Sciatic nerve (tissue), 2 donors: Measurements from ENCODE around the gene UBXN1. TPM values are rescaled to one million over a fixed set of nuclear protein-coding genes. Genes with fewer than 3 reads are reported as not detected.
A peak's percentile ranks its signal among the peaks of the same experiment; 100 is the strongest.

Experiments used
- ATAC-seq: fragments of 200-7000 bp; cut with Tn5 transposase; one replicate; pipeline ENCODE4 v1.9.1; 2020; ENCODE audit warnings: mild to moderate bottlenecking, moderate library complexity
- DNase-seq: peaks from one replicate; pipeline ENCODE4 v3.0.0-alpha.2; 2020; ENCODE audit warnings: low spot score
- intact Hi-C: fragments of 100-400 bp; cut with DNase I; formaldehyde crosslinking; loops from one replicate; pipeline ENCODE4 v1.14.2; 2022
- total RNA-seq: library from RNA; stranded (reverse); fragmentation: NEBNext Ultra II Directional; extraction: Animal tissue kit (Norgen Biotek cat#: 25700); gene quantifications from one replicate; pipeline ENCODE4 v1.2.1, GENCODE V29; 2021
- donor health status: DM: no; HTN: no; CAD: no.
- donor health status: DM: no; HTN: no; CAD: no.

UBXN1 gene
- 79.6 TPM for total RNA-seq

- DNase-seq (peak; percentile 94), ATAC-seq (peak; percentile 94)
- intact Hi-C loops: no loop called here
Measured at GRCh38 chr11:62678770-62679696, at the start of gene UBXN1. Gene UBXN1, minus strand, starts transcription at chr11:62679073. Its CDS starts 150 bp downstream, at chr11:62678923.

- ATAC-seq (peak; percentile 87), DNase-seq (peak; percentile 92)
- intact Hi-C loops: no loop called here
Measured at GRCh38 chr11:62728171-62728988, 49.5 kb upstream of the UBXN1 start, which contains the start of gene TTC9C. Gene TTC9C, plus strand, starts transcription at chr11:62728486. Its CDS starts 363 bp downstream, at chr11:62728849.

- intact Hi-C loops: no loop called here
- ATAC-seq (peak; percentile 91), DNase-seq (no peak)
Measured at GRCh38 chr11:62727872-62728170, 48.9 kb upstream of the UBXN1 start.

GRCh38 chr11:62727165-62727871 is 48.4 kb upstream of the UBXN1 start, which contains the start of gene HNRNPUL2:
Gene HNRNPUL2, minus strand, starts transcription at chr11:62727457. Its CDS starts 301 bp downstream, at chr11:62727156.
- intact Hi-C loops: no loop called here
- ATAC-seq: peak; percentile 97
- DNase-seq: peak; percentile 99

- intact Hi-C loops: no loop called here
- no peak for ATAC-seq
- no peak for DNase-seq
Measured at GRCh38 chr11:62726915-62727164, 48.0 kb upstream of the UBXN1 start.

- ATAC-seq (no peak), DNase-seq (no peak)
- intact Hi-C loops: no loop called here
Measured at GRCh38 chr11:62726156-62726914, 47.5 kb upstream of the UBXN1 start.

- DNase-seq (no peak), ATAC-seq (no peak)
- intact Hi-C loops: no loop called here
Measured at GRCh38 chr11:62725646-62726045, 46.8 kb upstream of the UBXN1 start.

- intact Hi-C loops: no loop called here
- ATAC-seq (no peak), DNase-seq (peak; percentile 18)
Measured at GRCh38 chr11:62724171-62724570, 45.3 kb upstream of the UBXN1 start.

- peak; percentile 5 for DNase-seq
- intact Hi-C loops: no loop called here
Measured at GRCh38 chr11:62721994-62722393, 43.1 kb upstream of the UBXN1 start.

GRCh38 chr11:62719302-62719978 is 40.6 kb upstream of the UBXN1 start:
- intact Hi-C loops: no loop called here
- ATAC-seq (no peak), DNase-seq (peak; percentile 1)

More at GRCh38 chr11:62721994-62722393, 43.1 kb upstream of the UBXN1 start:
- no peak for ATAC-seq

GRCh38 chr11:62716816-62717215 is 37.9 kb upstream of the UBXN1 start:
- DNase-seq: no peak
- intact Hi-C loops: no loop called here
- no peak for ATAC-seq

- no peak for ATAC-seq
- intact Hi-C loops: no loop called here
Measured at GRCh38 chr11:62716206-62716605, 37.3 kb upstream of the UBXN1 start.

GRCh38 chr11:62715150-62716130 is 36.6 kb upstream of the UBXN1 start:
- DNase-seq (peak; percentile 13), ATAC-seq (no peak)
- intact Hi-C loops: no loop called here

More at GRCh38 chr11:62716206-62716605, 37.3 kb upstream of the UBXN1 start:
- DNase-seq: no peak

GRCh38 chr11:62713343-62713742 is 34.5 kb upstream of the UBXN1 start:
- DNase-seq (peak; percentile 19), ATAC-seq (no peak)
- intact Hi-C loops: no loop called here

GRCh38 chr11:62712861-62713260 is 34.0 kb upstream of the UBXN1 start:
- no peak for ATAC-seq
- DNase-seq: no peak
- intact Hi-C loops: no loop called here

GRCh38 chr11:62712276-62712812 is 33.5 kb upstream of the UBXN1 start:
- DNase-seq (peak; percentile 13), ATAC-seq (no peak)
- intact Hi-C loops: no loop called here

- ATAC-seq (no peak), DNase-seq (no peak)
- intact Hi-C loops: no loop called here
Measured at GRCh38 chr11:62710001-62710345, 31.1 kb upstream of the UBXN1 start.
